HG02759 (cell line): Measurements from ENCODE around the gene CEP68.
"Not testable (repeated sequence)": the region's sequence is repeated elsewhere in the genome, so short reads cannot be mapped to it uniquely, and the experiment has no call there.

Experiments
- ATAC-seq: cut with Tn5 transposase; IDR thresholded peaks from one replicate; pipeline ENCODE4 v1.9.1; 2021; ENCODE audit warnings: mild to moderate bottlenecking, moderate library complexity; ENCODE audit not compliant: unreplicated experiment

CEP68 gene

DNA sequence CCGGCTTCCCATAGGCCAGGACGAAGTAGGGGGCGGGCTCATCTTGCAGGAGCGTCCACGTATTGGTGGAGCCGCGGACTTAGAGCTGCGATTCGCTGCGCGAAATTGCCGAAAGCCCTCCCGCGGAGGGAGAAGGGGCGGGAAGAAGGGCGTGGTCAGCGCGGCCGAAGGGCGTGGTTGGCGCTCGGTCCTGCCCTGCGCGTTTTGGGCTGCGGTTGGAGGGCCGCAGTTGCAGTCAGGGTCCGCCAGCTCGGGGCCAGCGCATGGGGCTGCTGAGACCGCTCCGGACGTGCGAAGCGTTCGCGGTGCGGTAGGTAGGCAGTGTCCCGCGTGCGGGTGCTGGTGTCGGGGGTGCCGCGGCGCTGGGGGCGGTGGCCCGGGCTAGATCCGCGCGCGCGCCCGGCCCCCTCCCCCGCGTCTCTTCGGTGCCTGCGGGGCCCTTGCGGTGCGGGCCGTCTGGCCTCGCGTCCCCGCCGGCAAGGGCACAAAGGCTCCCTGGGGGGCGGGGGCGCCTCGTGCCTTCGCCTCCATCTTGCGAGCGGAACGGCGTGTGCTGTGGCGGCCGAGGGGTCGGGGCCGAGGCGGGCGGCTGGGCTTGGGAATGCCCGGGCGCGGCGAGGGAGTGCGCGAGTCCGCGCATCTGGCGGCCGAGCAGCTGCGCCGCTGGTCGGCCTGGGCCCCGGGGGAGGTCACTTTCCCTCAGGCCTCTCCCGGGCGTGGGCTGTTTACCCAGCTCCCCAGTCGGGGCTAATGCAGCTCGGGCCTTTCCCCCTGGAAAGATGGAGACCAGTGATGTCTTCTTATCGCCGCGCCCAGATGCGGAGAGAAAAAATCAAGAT lies at the start of gene CEP68:
TSS of gene CEP68 (plus strand) at position 202 of the 839 bp plus-strand sequence. CDS start 13,029 bp downstream, outside the sequence.
- peak; percentile 86 for ATAC-seq

DNA sequence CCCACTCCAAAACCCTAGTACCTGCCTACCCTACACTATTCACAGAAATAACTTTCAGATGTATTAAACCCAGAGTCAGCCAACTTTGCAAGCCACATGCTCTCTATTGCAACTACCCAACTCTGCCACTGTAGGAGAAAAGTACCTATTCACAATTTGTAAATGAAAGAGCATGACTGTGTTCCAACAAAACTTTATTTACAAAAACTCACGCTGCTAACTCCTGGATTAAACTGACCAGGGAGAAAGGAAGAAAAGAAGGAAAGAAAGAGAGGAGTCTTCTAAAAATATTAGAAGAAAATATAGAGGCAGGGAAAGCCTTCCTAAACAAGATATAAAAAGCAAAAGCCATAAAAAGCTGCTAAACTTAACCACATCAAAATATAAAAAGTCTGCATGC lies 42.4 kb upstream of the CEP68 start:
- no peak for ATAC-seq

DNA sequence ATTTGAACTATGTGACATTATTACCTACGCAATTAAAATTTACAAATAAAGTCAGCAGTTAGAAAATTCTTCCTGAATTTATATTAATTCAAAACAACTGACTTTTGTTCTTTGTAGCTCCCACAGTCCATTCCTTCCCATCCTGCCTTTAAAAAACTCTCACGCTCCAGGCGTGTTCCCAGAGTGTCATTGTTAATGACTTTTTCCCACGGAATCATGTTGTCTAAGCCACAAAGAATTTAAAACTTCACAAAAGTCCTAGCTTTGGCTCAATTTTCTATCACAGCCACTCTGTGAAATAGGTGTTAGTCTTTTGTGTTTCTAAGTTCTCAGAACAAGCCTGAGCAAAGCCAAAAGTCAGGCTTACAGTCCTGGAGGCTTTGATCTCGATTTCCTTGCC lies 40.5 kb upstream of the CEP68 start:
- ATAC-seq: no peak

- ATAC-seq: no peak
Measured at GRCh38 chr2:65016789-65017188, 39.4 kb upstream of the CEP68 start.

- ATAC-seq: no peak
Measured at GRCh38 chr2:65017335-65017734, 38.9 kb upstream of the CEP68 start.

DNA sequence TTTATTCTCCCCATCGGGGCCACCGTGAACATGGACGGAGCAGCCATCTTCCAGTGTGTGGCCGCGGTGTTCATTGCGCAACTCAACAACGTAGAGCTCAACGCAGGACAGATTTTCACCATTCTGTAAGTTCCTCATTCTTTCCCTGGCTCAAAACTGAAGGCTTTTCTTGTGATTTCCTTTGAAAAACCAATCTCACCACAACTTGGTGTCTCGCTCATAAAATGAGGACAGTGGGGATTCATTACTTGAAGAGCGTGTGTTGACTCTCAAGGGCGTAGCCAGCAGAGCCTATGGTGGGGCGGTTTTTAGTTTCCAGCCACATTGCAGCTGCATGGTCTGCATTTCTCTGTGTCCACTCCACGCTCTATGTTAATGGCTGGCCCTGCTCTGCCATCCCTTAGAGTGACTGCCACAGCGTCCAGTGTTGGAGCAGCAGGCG lies 38.1 kb upstream of the CEP68 start:
- ATAC-seq: no peak

DNA sequence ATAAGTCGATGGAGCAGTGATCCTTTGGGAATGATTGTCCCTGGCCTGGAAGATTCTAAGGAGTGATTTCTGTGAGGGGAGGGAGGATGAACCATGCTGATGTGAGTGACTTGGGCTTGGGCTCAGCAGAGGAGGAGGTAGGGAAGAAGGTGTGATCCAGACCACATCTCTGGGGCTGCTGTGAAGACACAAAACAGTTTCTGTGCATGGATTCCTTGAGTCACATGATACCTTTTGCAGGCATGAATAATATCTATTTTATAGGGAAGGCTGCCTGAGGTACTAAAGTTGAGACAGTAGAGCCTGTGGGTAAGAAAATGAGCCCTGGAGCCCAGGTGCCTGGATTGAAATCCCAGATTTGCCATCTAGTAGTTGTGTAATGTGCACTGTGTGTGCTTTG lies 37.2 kb upstream of the CEP68 start:
- no peak for ATAC-seq

GRCh38 chr2:65019675-65020195 lies 36.5 kb upstream of the CEP68 start:
- ATAC-seq: no peak

DNA sequence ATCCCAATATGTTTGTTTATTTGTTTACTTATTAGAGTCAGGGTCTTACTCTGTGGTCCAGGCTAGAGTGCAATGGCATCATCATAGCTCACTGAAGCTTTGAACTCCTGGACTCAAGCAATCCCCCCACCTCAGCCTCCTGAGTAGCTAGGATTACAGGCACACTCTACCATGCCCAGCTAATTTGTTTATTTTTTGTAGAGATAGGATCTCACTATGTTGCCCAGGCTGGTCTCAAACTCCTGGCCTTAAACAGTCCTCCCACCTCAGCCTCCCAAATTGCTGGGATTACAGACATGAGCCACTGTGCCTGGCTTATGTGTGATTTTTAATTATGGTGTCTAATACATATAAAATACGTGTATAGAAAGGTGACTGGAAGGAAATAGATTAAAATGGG lies 36.0 kb upstream of the CEP68 start:
- not testable (repeated sequence) for ATAC-seq

DNA sequence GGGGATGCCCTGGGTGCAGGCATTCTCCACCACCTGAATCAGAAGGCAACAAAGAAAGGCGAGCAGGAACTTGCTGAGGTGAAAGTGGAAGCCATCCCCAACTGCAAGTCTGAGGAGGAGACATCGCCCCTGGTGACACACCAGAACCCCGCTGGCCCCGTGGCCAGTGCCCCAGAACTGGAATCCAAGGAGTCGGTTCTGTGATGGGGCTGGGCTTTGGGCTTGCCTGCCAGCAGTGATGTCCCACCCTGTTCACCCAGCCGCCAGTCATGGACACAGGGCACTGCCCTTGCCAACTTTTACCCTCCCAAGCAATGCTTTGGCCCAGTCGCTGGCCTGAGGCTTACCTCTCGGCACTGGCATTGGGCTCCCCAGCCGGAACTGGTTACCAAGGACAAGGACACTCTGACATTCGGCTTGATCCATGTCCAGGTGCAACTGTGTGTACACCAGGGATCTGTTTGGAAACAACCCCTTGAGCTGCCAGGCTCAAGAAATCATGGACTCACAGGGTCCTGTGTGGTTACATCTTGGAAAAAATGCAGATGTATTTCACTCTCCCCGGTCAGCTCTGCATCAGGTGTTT lies 35.2 kb upstream of the CEP68 start:
- ATAC-seq: no peak

- ATAC-seq: no peak
Measured at GRCh38 chr2:65021709-65022108, 34.5 kb upstream of the CEP68 start.

GRCh38 chr2:65022189-65022588 lies 34.0 kb upstream of the CEP68 start:
- no peak for ATAC-seq

DNA sequence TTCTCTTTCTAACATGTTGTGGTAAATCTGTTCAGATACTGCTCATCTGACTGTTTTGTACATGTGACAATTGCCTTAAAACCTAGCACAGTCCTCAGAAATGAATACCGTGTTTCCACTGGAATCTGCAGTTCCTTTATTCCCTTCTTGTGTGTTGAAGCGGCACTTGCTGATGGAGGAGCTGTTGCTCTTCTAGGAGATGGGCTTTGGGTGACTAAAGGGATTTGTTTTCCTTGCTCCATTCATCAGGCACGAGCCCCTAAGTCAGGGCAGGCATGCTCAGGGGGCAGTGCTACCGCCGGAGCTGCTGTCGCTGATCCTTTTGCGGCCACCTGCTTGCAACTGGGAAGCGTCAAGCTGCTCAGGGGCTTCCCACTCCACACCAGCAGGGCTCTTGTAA lies 32.5 kb upstream of the CEP68 start:
- ATAC-seq: no peak

- ATAC-seq: no peak
Measured at GRCh38 chr2:65024149-65024829, 31.9 kb upstream of the CEP68 start.

- no peak for ATAC-seq
Measured at GRCh38 chr2:65025453-65026123, 30.6 kb upstream of the CEP68 start.

DNA sequence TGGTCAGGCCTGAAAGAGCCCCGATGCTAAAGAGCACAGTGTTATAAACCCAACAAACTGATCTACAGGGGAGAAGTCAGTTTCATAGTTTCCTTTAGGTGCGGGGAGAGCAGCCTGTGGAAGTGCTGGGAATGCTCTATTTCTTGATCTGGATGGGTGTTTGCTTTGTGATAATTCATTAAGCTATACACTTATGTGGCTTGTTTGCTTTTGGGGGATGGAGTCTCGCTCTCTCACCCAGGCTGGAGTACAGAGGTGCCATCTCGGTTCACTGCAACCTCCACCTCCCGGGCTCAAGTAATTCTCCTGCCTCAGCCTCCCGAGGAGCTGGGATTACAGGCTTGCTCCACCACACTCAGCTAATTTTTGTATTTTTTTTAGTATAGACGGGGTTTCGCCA lies 30.1 kb upstream of the CEP68 start:
- ATAC-seq: no peak

DNA sequence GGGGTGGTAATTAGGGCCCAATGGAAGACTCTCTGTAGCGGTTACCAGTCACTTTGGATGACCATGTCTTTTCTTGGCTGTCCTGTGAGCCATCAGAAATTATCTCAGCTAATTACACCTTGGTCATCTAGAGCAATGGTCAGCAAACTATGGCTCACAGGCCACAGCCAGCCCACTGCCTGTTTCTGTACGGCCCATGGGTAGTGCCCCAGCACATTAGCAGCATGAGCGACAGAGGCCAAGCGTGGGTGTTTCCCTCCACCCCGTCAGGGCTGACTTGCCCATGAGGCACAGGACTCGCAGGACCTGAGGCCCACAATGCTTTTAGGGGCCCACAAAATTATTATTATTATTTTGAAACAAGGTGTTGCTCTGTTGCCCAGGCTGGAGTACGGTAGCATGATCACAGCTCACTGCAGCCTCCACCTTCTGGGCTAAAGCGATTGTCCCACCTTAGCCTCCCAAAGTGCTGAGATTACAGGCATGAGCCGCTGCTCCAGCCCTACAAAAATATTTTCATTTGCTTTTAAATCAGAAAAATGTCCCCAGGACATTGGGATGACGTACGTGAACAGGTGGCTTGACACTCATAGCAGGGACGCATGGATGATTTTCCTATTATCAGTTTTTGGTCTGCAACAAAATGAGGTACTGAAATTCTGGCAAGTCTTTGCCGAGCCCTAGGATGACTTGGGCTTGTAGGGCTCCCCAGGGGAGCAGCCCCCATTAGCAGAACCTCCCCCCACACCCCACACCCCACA lies 29.3 kb upstream of the CEP68 start:
- no peak for ATAC-seq

- no peak for ATAC-seq
Measured at GRCh38 chr2:65027616-65028244, 28.5 kb upstream of the CEP68 start.

DNA sequence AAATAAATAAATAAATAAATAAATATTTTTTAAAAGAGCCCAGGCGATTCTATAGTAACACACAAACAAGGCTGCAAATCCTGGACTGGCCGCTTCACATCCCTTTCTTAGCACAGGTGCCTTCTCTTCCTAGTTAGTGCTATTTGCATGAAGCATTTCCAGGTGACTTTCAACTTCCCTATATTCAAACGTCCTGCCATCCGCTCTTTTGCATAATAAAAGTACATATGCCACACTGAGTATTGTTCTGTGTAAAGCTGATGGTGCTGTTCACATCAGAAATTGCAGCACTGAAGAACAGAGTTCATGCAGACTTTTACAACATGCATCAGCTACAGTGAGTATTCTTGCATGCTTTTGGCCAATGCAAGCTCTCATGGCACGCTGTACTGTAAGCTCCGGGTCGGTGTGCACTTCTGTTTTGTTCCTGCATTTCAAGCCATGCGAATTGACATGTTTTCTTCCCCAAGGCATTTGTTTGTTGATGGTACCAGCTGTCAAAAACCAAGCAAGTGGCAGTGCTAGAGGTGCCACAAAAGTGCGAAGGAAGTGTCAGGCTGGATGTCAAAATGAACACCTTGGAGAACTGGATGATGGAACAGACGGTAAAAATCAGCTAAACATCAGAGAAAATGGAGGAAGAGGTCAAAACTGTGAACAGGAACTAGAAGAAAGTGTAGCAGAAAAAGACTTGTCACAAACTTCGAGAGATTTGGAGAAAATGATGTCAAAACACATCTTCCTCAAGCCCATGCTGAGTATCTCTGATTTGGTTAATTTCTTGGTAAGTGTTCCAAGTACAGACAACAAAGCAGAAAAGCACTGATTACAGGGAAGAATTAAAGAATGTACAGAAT lies 25.5 kb upstream of the CEP68 start:
- ATAC-seq: no peak
